ENCODE results near the gene DNAH17. TPM values are rescaled to one million over a fixed set of nuclear protein-coding genes. Genes with fewer than 3 reads are reported as not detected.
"Not testable (repeated sequence)": the region's sequence is repeated elsewhere in the genome, so short reads cannot be mapped to it uniquely, and the experiment has no call there.

The DNAH17 gene
- total RNA-seq, 2 experiments from 2014 or later = 0.26 to 0.33 TPM

DNA sequence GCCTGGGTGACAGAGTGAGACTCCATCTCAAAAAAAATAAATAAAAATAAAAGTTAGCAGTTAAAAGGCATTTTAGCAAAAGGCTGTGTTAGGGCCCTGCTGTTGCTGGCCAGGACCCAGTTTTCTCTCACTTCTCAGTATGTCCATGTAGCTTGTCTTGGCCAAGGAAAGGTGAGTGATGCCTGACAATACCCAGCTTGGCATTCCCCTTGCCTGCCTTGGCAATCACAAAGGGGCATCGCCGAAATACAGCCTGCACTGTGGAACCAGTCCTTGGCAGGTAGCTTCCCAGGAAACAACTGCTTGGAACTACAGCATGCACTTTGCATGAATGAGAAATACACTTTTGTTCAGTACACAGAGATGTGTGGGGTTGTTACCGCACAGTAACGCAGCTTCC is 61.7 kb downstream of the DNAH17 start:
- no peaks in the 10 kb centered on the region for H3K27me3 Mint-ChIP-seq
- no peaks in the 10 kb centered on the region for H3K9me3 Mint-ChIP-seq
- no peak overlapping the region for H3K27ac Mint-ChIP-seq
- H3K36me3 Mint-ChIP-seq = no peaks in the 10 kb centered on the region
- DNase-seq = no peak
- H3K4me3 Mint-ChIP-seq = no peak overlapping the region
- no peaks in the 10 kb centered on the region for H3K4me1 Mint-ChIP-seq

DNA sequence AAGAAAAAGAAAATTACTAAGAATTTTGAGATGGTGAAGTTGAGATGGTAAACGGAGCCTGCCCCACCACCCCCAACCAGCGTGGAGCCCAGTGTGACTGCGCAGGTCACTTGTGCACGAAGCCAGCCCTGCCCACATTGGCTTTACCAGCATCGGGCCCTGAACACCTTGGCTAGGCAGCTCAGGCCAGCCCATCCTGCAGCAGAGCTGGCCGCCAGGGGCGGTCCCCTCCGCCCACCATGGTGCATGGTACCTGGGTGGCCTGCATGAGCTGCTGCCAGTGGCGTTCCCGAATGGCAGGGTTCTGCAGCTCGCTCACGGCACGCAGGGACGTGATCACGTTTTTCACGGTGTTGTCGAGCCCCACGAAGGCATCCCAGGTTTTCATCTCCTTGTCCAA is 62.7 kb downstream of the DNAH17 start:
- no peaks in the 10 kb centered on the region for H3K36me3 Mint-ChIP-seq
- no peak overlapping the region for H3K4me3 Mint-ChIP-seq
- H3K4me1 Mint-ChIP-seq = no peaks in the 10 kb centered on the region
- no peaks in the 10 kb centered on the region for H3K27me3 Mint-ChIP-seq
- no peak for DNase-seq
- H3K9me3 Mint-ChIP-seq = no peaks in the 10 kb centered on the region
- no peak overlapping the region for H3K27ac Mint-ChIP-seq

DNA sequence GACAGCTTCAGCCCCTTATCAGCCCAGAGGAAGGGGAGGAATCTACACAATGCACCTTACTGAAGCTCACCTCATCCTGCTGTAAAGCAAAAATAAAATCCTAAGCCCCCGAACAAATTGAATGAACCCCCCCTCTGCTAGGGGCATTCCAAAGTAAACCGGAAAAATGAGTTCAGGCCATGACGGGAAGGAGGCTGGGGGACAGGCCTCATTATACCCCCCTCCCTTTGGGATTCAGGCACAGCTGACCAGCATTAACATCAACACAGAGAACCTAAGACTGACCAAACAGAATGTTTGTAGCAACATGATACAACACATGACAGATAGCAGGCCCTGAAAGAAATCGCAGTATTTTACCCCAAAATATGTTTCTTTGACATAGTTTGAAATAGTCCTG is 64.2 kb downstream of the DNAH17 start:
- no peak overlapping the region for H3K27ac Mint-ChIP-seq
- H3K9me3 Mint-ChIP-seq = no peaks in the 10 kb centered on the region
- no peaks in the 10 kb centered on the region for H3K4me1 Mint-ChIP-seq
- no peak overlapping the region for H3K4me3 Mint-ChIP-seq
- no peak for DNase-seq
- H3K27me3 Mint-ChIP-seq = no peaks in the 10 kb centered on the region
- no peaks in the 10 kb centered on the region for H3K36me3 Mint-ChIP-seq

DNA sequence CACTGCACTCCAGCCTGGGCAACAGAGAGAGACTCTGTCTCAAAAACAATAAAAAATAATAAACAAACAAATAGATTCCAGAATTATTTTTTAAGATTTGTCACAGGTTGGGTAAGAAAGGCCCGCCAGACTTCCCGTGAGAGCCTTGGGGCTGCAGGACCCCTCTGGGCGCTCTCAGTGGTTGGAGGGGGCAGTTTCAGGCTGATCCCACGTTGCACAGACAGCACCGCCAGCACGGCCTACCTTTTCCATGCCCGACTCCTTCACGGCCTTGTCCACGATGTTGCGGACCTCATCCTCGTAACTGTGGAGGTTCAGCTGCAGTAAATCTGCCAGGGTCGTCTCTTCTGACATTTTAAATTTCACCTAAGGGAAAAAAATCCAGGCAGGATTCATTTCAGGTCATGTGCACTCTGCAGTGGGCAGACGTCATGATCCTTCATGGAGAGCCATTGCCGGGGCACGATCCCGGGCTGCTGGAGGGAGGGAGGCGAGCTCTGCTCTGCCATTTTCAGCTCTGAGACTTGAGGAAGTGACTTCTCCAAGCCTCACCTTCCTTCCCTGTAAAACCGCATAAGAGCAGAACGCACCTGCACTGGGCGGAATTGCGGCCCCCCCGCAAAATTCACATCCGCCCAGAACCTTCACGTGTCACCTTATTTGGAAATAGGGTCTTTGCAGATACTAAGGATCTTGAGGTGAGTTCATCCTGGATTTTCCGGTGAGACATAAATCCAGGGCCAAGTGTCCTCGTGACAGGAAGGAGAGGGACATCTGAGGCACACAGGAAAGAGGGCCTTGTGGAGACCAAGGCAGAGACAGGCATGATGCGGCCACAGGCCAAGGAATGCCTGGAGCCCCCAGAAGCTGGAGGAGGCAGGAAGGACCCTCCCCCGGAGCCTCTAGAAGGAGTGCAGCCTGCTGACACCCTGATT is 66.8 kb downstream of the DNAH17 start:
- Mint-ChIP-seq H3K36me3 (no peaks in the 10 kb centered on the region), H3K27ac (no peak overlapping the region), H3K4me3 (no peak overlapping the region), H3K4me1 (no peaks in the 10 kb centered on the region), H3K9me3 (no peaks in the 10 kb centered on the region), H3K27me3 (no peaks in the 10 kb centered on the region)
- DNase-seq = no peak

DNA sequence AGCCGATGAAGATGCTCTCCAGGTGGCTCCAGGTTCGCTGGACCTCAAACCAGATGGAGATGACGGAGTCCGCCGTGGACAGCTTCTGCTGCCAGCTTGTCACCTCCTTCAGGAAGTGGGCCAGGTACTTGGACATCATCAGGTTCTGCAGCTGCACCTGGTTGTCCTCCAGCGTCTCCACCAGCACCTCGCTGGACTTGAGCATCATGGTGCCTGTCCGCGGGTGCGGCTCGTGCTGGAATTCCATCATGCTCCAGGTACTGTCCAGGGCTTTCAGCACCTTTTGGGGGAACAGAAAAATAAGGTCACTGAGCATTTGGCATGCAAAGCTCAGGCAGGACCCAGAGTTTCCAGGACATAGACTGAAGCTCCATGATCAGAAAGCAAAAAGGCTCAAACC is 69.7 kb downstream of the DNAH17 start:
- H3K27me3 Mint-ChIP-seq = no peaks in the 10 kb centered on the region
- H3K36me3 Mint-ChIP-seq = no peaks in the 10 kb centered on the region
- no peak overlapping the region for H3K4me3 Mint-ChIP-seq
- H3K4me1 Mint-ChIP-seq = no peaks in the 10 kb centered on the region
- H3K9me3 Mint-ChIP-seq = no peaks in the 10 kb centered on the region
- no peak overlapping the region for H3K27ac Mint-ChIP-seq
- DNase-seq = no peak

DNA sequence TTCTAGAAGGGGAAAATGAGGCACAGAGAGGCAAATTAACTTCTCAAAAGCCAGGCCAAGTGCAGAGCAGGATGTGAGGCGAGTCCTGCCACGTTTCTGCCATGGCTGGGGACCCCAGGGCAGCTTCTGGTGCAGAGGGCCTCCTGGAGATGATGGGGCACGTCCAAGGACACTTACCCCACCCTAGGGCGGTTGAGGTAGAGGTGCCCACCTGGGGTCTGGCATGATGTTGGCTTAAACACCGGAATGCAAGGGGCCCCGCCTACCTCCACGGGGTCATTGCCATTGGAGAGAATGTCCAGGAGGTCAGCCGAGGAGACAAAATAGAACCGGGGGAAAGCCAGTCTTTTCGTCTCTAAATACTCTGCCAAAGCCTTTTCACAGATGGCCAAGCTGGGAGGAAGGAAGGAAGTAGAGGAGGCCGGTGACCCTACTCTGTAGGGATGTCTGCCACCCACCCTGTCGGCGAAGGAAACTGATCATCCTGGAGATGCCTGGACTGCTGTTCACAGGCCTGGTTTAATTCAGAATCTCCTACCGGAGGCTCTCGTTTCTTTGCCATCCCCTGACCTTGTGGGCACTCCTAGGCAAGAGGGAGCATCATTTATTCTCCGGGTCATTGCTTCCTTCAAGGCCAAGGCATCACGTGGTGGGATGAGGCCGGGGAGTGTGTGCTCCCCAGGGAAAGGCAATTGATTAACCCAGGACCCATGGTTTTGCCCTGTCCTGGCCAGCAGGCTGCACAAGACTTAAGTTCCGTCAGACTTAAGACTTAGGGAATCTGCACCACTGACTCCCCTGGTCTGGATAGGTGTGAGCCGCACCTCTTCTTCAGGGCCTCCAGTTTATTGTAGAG is 70.5 kb downstream of the DNAH17 start:
- Mint-ChIP-seq H3K36me3 (no peaks in the 10 kb centered on the region), H3K4me3 (no peak overlapping the region), H3K27ac (no peak overlapping the region), H3K4me1 (no peaks in the 10 kb centered on the region), H3K27me3 (no peaks in the 10 kb centered on the region), H3K9me3 (no peaks in the 10 kb centered on the region)
- no peak for DNase-seq

DNA sequence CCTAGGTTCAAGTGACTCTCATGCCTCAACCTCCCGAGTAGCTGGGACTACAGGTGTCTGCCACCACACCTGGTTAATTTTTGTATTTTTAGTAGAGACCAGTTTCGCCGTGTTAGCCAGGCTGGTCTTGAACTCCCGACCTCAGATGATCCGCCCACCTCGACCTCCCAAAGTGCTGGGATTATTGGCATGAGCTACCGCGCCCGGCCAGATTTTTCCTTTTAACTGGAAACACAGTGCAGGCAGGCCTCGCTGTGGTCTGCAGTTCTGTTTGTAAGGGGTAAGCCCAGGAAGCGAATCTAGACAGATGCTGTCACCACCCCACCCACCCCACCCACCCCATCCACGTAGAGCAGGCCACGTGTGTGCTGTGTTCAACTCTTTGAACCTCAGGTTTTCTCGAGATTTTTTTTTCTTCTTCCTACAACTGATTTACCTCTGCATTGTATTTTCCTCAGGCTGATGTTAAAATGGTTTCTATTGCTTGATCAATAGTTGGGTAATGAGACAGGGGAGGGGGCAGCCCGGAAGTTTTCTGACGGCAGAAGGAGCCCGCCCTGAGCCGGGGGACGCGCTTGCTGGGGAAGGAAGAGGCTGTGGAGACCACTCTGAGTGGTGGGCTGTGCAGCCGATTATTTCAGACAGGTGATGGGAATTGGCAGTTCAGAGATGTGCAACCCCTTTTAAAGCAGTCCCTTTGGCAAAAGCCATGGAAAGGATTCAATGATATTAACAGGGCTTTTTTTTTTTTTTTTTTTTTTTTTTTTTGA is 72.9 kb downstream of the DNAH17 start:
- Mint-ChIP-seq H3K9me3 (no peaks in the 10 kb centered on the region), H3K27ac (no peak overlapping the region), H3K4me1 (no peaks in the 10 kb centered on the region), H3K27me3 (no peaks in the 10 kb centered on the region), H3K4me3 (no peak overlapping the region), H3K36me3 (no peaks in the 10 kb centered on the region)
- no peak for DNase-seq

DNA sequence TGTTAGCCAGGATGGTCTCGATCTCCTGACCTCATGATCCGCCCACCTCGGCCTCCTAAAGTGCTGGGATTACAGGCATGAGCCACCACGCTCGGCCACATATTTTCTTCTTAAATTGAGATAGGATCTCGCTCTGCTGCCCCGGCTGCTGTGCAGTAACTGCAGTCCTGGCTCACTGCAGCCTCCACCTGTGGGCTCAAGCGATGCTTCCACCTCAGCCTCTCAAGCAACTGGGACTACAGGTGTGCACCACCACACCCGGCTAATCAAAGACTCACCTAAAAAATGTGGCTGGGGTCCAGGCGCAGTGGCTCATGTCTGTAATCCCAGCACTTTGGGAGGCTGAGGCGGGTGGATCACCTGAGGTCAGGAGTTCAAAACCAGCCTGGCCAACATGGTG is 73.8 kb downstream of the DNAH17 start:
- not testable (repeated sequence) for H3K36me3 Mint-ChIP-seq, H3K27ac Mint-ChIP-seq, DNase-seq, H3K9me3 Mint-ChIP-seq, H3K4me1 Mint-ChIP-seq, H3K4me3 Mint-ChIP-seq, H3K27me3 Mint-ChIP-seq

DNA sequence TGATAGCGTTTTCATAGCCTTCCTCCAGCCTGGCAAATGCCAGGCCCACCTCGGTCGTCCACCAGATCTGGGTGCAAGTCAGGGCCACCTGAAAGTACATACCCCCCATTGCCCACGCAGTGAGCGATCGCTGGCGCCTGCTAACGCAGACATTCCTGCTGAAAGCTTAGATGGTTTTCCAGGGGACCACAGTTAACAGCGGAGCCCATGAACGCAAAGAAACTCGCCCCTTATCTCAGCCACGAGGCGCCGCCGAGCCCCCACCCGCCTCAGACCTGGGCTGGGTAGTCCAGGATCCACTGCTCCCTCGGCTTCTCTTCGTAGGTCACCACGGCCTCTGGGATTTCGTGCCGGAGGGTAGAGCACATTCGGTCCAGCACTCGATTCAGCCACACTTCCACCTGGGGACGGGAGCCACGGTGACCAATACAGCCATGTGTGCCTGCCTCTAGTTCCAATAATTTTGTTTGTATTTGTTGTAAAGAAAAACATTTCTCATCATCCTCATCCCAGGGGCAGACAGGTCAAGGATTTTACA is 74.5 kb downstream of the DNAH17 start:
- H3K4me3 Mint-ChIP-seq = no peak overlapping the region
- H3K36me3 Mint-ChIP-seq = no peaks in the 10 kb centered on the region
- H3K9me3 Mint-ChIP-seq = no peaks in the 10 kb centered on the region
- H3K27me3 Mint-ChIP-seq = no peaks in the 10 kb centered on the region
- DNase-seq = no peak
- H3K27ac Mint-ChIP-seq = no peak overlapping the region
- H3K4me1 Mint-ChIP-seq = no peaks in the 10 kb centered on the region

DNA sequence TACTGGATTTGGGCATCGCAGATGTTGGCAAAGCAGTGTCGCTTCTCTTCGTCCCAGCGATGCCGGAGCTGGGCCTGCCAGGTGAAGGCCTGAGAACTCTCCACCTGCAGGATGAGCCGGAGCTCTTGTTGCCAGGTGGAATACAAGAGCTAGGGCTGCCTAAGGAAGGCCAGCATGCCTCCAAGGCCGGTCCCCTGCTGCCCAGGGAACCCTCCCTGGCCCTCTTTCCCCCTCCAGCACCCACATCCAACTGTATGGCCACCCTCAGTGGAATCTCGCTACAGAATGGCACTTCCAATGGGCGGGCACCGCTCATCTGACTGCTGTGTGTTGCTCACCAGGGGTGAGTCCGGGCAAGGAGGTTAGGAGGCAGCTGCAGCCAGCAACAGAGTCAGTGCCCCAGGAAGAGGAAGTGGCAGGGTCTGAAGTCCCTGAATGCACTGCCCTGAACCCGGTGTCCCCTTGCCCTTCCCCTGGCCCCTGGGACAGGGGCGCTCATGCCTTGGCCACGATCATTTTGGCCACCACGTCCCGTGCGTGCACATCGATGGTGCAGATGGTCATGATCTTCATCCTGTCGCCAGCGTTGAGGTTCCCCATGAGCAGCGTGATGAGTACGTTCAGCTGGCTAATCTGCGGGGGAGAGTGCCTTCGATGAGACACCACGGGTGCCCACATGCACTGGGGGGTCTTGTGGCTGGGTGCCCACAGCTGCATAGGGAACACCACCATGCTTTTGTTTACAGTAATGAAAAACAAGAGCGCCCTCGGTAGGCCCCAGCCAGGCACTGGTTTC is 75.8 kb downstream of the DNAH17 start:
- Mint-ChIP-seq H3K9me3 (no peaks in the 10 kb centered on the region), H3K4me1 (no peaks in the 10 kb centered on the region), H3K27ac (no peak overlapping the region), H3K36me3 (no peaks in the 10 kb centered on the region), H3K4me3 (no peak overlapping the region), H3K27me3 (no peaks in the 10 kb centered on the region)
- no peak for DNase-seq

DNA sequence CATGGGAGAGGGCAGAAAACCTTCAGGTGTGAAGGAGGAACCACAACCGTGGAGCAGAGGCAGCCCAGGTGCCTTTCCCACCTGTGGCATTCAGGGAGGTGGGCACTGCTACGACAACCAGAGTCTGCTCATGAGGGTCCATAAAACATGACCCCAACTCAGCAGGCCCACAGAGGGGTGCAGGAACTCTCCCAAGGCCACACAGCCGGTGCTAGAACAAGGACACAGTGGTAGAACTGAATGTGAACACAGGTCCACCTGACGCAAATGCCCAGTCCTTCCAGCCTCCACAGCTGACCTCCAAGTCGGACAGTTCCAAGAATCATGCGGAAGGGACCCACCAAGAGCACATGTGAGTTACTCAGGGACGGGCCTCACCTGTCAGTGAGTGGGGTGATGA is 76.4 kb downstream of the DNAH17 start:
- Mint-ChIP-seq H3K4me1 (no peaks in the 10 kb centered on the region), H3K4me3 (no peak overlapping the region), H3K27ac (no peak overlapping the region), H3K9me3 (no peaks in the 10 kb centered on the region), H3K36me3 (no peaks in the 10 kb centered on the region), H3K27me3 (no peaks in the 10 kb centered on the region)
- DNase-seq = no peak

DNA sequence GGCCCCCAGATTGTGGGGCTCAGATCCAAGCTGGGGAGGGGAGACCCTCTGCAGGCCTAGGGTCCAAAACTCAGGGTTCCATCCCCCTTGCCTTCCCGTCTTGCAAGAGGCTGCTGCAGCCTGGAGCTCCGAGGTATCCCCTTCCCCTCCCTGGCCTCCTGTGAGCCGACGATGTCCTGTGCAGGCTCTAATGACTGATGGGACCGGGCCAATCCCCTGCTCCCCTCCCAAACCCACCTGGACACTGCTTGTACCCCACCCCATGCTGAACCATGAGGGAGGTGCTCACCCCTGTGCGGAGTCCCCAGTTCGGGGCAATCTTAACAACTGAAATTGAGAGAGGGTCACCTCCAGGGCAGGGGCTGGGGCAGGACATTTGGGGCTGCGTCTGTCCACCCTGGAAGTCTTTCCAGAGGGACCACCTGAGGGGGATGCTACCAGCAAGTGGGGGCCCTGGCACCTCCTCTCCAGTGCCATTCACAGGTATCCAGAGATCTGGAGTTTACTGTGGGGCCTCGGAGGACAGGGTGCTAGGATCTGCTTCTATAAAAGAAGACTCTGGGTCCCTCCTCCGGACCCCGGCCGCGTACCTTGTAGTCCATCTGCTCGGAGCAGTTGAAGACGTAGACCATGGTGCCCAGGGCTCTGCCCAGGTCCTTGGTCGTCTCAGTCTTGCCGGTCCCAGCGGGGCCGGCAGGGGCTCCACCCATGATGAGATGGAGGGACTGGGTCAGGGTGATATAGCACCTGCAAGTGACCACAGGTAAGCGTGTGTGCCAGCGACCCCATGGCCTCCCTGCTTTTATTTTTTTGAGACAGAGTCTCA is 77.3 kb downstream of the DNAH17 start:
- DNase-seq = no peak
- no peak overlapping the region for H3K27ac Mint-ChIP-seq
- no peaks in the 10 kb centered on the region for H3K9me3 Mint-ChIP-seq

DNA sequence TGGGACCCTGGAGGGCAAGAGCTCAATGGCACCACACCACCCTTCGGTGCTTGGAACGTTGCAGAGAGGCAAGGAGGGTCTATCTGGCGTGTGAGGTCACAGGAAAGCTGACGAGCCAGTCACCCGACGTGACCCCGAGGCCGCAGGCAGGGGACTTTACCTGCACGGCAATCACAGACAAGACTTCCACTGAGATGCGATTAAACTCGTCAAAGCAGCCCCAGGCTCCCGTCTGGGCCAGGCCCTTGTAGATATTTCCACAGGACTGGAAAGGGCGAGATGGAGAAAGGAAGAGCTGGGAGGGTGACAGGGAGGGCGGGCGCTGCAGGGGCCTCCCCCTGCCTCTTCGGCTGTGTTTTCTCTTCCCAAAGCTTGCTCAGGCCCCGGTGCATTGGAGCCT is 78.3 kb downstream of the DNAH17 start:
- H3K4me3 Mint-ChIP-seq = no peak overlapping the region
- no peaks in the 10 kb centered on the region for H3K9me3 Mint-ChIP-seq
- no peaks in the 10 kb centered on the region for H3K4me1 Mint-ChIP-seq

More for the DNA sequence above, 77.3 kb downstream of the DNAH17 start:
- Mint-ChIP-seq H3K4me1 (no peaks in the 10 kb centered on the region), H3K4me3 (no peak overlapping the region), H3K27me3 (no peaks in the 10 kb centered on the region), H3K36me3 (no peaks in the 10 kb centered on the region)

More for the DNA sequence above, 78.3 kb downstream of the DNAH17 start:
- H3K27me3 Mint-ChIP-seq = no peaks in the 10 kb centered on the region
- no peaks in the 10 kb centered on the region for H3K36me3 Mint-ChIP-seq
- DNase-seq = no peak
- no peak overlapping the region for H3K27ac Mint-ChIP-seq
